Activated naive CD4-positive, alpha-beta T cell treated with anti-CD3 and anti-CD28 coated beads, Interleukin-2, amount 10 ng/mL, durations not matched to agents 7 days and 5 days (primary cell): ENCODE measurements around the gene ZDHHC16.

Experiments
- CTCF ChIA-PET: fragments of 350-600 bp; sonication (Branson Sonifier 250); formaldehyde crosslinking; loops from one replicate; lab custom pipeline; 2021; ENCODE audit warnings: antibody characterized with exemption; lab: Charles Lee
- DNase-seq: peaks from one replicate; pipeline ENCODE4 v3.0.0-alpha.2; 2020
- H3K27ac Mint-ChIP-seq: one replicate; pipeline ENCODE4 v1.8.0; 2021; ENCODE audit warnings: mild to moderate bottlenecking, moderate library complexity, mixed read lengths
- H3K27me3 Mint-ChIP-seq: one replicate; pipeline ENCODE4 v1.8.0; 2021; ENCODE audit warnings: mild to moderate bottlenecking, mixed read lengths
- H3K36me3 Mint-ChIP-seq: one replicate; pipeline ENCODE4 v1.8.0; 2021; ENCODE audit warnings: mixed read lengths
- H3K4me1 Mint-ChIP-seq: one replicate; pipeline ENCODE4 v1.8.0; 2021; ENCODE audit warnings: mixed read lengths
- H3K4me3 Mint-ChIP-seq: one replicate; pipeline ENCODE4 v1.8.0; 2021; ENCODE audit warnings: mild to moderate bottlenecking, moderate library complexity, mixed read lengths
- H3K9me3 Mint-ChIP-seq: one replicate; pipeline ENCODE4 v1.8.0; 2021; ENCODE audit warnings: mixed read lengths

Gene ZDHHC16

DNA sequence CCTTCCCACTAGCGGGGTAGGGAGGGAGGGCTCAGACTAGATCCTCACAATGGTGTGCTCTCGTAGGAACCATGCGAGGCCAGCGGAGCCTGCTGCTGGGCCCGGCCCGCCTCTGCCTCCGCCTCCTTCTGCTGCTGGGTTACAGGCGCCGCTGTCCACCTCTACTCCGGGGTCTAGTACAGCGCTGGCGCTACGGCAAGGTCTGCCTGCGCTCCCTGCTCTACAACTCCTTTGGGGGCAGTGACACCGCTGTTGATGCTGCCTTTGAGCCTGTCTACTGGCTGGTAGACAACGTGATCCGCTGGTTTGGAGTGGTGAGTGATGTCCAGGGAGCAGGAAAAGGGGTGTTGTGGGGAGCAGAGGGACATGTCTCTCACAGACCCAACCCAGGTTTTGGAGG is 5.6 kb downstream of the ZDHHC16 start:
- H3K27ac Mint-ChIP-seq = no peak overlapping the region
- no peaks in the 10 kb centered on the region for H3K27me3 Mint-ChIP-seq
- peaks cover 42% of the 10 kb centered on the region for H3K4me1 Mint-ChIP-seq
- DNase-seq = no peak
- no peak overlapping the region for H3K4me3 Mint-ChIP-seq
- H3K9me3 Mint-ChIP-seq = no peaks in the 10 kb centered on the region
- peaks cover 29% of the 10 kb centered on the region for H3K36me3 Mint-ChIP-seq
- CTCF ChIA-PET = interaction anchor here (1.6 kb wide), 1 partner anchor 10 kb away, joined by 4 read pairs; no protein-coding TSS in a partner anchor

DNA sequence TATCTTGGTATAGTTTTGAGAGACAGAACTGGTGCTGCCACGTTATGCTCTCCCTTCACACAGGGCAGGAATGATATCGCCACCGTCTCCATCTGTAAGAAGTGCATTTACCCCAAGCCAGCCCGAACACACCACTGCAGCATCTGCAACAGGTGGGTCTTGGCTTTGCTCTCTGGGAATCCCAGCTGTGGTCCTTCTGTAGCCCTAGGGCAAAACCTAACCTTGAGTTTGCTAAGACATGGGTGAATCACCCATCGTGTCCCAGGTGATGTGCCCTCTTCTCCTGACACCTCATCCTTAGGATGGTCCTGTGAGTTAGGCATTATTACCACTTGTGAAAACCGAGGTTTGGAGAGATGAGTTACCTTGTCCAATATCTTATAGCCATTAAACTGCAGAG is 6.4 kb downstream of the ZDHHC16 start:
- Mint-ChIP-seq H3K4me3 (no peak overlapping the region), H3K27me3 (no peaks in the 10 kb centered on the region), H3K9me3 (no peaks in the 10 kb centered on the region), H3K4me1 (peaks cover 34% of the 10 kb centered on the region), H3K36me3 (peaks cover 36% of the 10 kb centered on the region), H3K27ac (no peak overlapping the region)
- no peak for DNase-seq
- CTCF ChIA-PET = interaction anchor here (1.6 kb wide), 2 partner anchors 8 to 9 kb away, joined by 4 to 5 read pairs; no protein-coding TSS in a partner anchor

DNA sequence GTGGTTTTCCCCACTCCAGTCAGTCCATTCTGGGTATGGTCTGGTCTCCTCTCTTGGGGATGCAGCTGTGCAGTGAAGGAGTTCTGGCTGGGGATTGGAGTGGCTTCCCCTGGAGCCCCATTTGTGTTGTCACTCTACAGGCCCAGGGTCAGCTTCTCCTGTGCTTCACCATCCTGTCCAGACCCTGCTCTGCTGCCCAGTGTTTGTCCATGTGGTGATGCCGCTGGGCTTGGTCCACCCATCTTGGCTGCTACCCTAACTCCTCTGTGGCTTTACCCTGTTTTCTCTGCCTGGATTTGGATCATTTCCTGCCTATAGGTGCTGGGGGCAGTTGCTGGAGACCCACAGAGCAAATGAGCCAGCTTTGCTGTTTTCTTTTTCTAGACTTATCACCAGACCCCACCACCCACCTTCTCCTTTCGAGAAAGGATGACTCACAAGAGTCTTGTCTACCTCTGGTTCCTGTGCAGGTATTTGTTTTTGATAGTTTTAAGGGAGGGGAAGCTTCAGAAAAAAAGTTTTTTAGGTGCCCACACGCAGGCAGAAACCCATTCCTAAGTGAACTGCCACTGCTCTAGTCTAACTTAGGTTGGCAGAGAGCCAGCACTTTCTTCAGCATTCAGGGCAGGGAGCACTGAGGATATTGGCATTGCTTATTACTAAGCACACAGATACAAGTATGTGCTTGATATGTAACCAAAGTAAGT is 8.5 kb downstream of the ZDHHC16 start:
- CTCF ChIA-PET = interaction anchor here (1.5 kb wide), 1 partner anchor 10 kb away, joined by 4 read pairs; no protein-coding TSS in a partner anchor
- peaks cover 49% of the 10 kb centered on the region for H3K36me3 Mint-ChIP-seq
- H3K27ac Mint-ChIP-seq = peak overlapping the region; percentile 35
- H3K9me3 Mint-ChIP-seq = no peaks in the 10 kb centered on the region
- H3K4me3 Mint-ChIP-seq = no peak overlapping the region
- H3K27me3 Mint-ChIP-seq = no peaks in the 10 kb centered on the region
- no peak for DNase-seq
- H3K4me1 Mint-ChIP-seq = peaks cover 20% of the 10 kb centered on the region

DNA sequence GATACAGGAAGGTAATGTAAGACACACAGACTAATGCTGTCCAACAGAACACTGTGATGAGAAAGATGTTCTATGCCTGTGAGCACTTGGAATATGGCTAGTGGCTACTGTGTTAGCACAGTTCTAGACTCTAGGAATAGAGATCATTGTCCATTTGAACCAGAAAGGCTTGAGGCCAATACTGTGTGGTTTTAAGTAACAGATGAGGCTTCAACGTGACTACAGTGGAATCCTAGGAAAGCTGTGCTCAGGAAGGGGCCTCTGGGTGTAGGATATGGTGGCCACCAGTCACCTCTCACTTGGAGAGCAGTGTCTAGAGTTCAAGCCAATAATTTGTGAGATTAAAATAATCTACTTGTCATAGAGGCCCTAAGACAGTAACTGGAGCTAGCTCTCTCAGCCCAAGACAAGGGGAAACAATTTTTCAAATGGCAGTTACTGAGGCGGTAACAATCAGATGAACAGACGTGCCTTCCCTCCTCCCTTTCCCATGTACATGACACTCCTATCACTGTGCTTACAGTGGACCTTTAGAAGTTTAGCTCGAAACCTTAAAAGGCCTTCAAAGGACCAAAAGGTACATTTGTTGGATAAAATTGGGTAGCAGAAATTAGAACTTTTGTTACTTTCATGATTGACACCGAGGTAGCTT is 10.2 kb downstream of the ZDHHC16 start:
- H3K27me3 Mint-ChIP-seq = no peaks in the 10 kb centered on the region
- H3K4me3 Mint-ChIP-seq = no peak overlapping the region
- peaks cover 12% of the 10 kb centered on the region for H3K4me1 Mint-ChIP-seq
- no peaks in the 10 kb centered on the region for H3K9me3 Mint-ChIP-seq
- H3K27ac Mint-ChIP-seq = no peak overlapping the region
- no peak for DNase-seq
- H3K36me3 Mint-ChIP-seq = peaks cover 54% of the 10 kb centered on the region
- CTCF ChIA-PET = interaction anchor here (0.8 kb wide), 2 partner anchors 48 to 97 kb away, joined by 3 read pairs; no protein-coding TSS in a partner anchor

DNA sequence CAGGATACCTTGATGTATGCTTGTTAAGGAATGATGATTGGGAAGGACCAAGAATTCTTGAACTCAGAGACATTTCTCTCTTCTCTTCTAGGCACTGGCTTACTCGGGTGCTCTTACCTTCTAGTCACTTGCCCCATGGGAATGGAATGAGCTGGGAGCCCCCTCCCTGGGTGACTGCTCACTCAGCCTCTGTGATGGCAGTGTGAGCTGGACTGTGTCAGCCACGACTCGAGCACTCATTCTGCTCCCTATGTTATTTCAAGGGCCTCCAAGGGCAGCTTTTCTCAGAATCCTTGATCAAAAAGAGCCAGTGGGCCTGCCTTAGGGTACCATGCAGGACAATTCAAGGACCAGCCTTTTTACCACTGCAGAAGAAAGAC is 10.7 kb downstream of the ZDHHC16 start:
- Mint-ChIP-seq H3K9me3 (no peaks in the 10 kb centered on the region), H3K4me1 (peaks cover 12% of the 10 kb centered on the region), H3K27me3 (no peaks in the 10 kb centered on the region), H3K27ac (no peak overlapping the region), H3K4me3 (no peak overlapping the region), H3K36me3 (peaks cover 59% of the 10 kb centered on the region)
- DNase-seq = no peak
- CTCF ChIA-PET = interaction anchor here (0.6 to 0.8 kb wide), 3 partner anchors 47 to 96 kb away, joined by 3 to 4 read pairs (median 3); no protein-coding TSS in a partner anchor

DNA sequence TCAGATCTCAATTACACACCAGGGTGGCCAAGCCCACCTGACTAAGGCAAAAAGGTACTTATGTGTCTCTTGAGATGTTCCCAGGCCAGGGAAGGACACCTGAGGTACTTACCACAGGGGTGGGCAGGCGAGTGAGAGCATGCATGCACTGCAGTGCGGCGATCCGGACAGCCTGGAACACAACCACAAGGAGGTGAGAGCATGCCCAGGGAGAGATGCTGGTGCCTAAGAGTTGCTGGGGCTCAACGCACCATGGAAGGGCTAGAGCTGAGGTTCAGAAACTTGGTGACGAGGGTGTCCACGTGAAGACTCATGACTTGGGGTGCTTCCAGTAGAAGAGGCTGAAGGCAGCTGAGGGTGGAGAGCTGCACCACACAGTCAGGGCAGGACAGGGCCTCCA is 13.1 kb downstream of the ZDHHC16 start:
- no peak overlapping the region for H3K4me3 Mint-ChIP-seq
- H3K9me3 Mint-ChIP-seq = no peaks in the 10 kb centered on the region
- H3K27me3 Mint-ChIP-seq = no peaks in the 10 kb centered on the region
- peaks cover 8% of the 10 kb centered on the region for H3K4me1 Mint-ChIP-seq
- DNase-seq = no peak
- no peak overlapping the region for H3K27ac Mint-ChIP-seq
- H3K36me3 Mint-ChIP-seq = peaks cover 63% of the 10 kb centered on the region
- CTCF ChIA-PET = interaction anchor here (1.2 to 2.7 kb wide), 2 partner anchors 17 to 95 kb away, joined by 3 to 10 read pairs; no protein-coding TSS in a partner anchor

DNA sequence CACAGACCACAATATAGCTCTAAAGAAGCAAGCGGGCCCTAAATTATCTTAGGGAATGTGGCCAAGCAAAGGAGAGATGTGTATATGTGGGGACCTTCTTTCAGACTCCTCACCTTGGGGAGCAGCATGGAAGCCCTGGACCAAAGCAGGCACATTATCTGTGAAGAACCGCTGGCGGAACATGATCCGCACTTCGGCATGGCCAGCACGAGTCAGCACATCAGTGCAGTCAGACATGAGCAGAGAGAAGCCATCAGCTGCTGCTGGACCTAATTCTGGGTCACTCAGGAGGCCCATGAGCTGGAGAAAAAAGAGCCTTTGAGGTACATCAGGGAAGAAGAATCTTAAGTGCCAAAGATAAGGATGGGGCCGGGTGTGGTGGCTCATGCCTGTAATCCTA is 14.0 kb downstream of the ZDHHC16 start:
- H3K4me1 Mint-ChIP-seq = peaks cover under 1% of the 10 kb centered on the region
- H3K27ac Mint-ChIP-seq = no peak overlapping the region
- H3K9me3 Mint-ChIP-seq = no peaks in the 10 kb centered on the region
- no peaks in the 10 kb centered on the region for H3K27me3 Mint-ChIP-seq
- CTCF ChIA-PET = interaction anchor here (1.2 to 2.7 kb wide), 2 partner anchors 18 to 94 kb away, joined by 3 to 10 read pairs; no protein-coding TSS in a partner anchor
- H3K4me3 Mint-ChIP-seq = no peak overlapping the region
- H3K36me3 Mint-ChIP-seq = peaks cover 60% of the 10 kb centered on the region
- DNase-seq = no peak

DNA sequence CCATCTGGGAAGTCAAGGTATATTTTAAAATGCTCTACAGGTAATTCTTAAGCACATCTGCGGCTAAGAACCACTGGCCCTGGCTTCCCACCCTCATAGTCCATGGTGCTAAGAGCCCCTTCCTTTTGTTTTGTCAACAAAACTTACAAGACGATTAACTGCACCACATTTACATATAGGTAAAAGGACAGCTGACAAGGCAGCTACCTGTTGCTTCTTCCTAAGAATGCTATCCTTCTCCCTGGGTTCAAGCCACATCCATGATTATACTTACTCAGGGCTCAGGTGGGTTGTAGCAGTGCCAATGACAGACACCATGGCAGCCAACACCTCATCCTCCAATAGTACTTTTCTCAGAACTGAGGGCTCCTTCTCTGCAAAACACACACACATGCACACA is 16.3 kb downstream of the ZDHHC16 start:
- H3K4me3 Mint-ChIP-seq = no peak overlapping the region
- no peaks in the 10 kb centered on the region for H3K9me3 Mint-ChIP-seq
- H3K36me3 Mint-ChIP-seq = peaks cover 53% of the 10 kb centered on the region
- no peaks in the 10 kb centered on the region for H3K4me1 Mint-ChIP-seq
- peak overlapping the region; percentile 42 for H3K27ac Mint-ChIP-seq
- CTCF ChIA-PET = interaction anchor here (0.6 to 2.2 kb wide), 6 partner anchors 10 to 152 kb away, joined by 3 to 8 read pairs (median 3); no protein-coding TSS in a partner anchor
- no peak for DNase-seq
- no peaks in the 10 kb centered on the region for H3K27me3 Mint-ChIP-seq

DNA sequence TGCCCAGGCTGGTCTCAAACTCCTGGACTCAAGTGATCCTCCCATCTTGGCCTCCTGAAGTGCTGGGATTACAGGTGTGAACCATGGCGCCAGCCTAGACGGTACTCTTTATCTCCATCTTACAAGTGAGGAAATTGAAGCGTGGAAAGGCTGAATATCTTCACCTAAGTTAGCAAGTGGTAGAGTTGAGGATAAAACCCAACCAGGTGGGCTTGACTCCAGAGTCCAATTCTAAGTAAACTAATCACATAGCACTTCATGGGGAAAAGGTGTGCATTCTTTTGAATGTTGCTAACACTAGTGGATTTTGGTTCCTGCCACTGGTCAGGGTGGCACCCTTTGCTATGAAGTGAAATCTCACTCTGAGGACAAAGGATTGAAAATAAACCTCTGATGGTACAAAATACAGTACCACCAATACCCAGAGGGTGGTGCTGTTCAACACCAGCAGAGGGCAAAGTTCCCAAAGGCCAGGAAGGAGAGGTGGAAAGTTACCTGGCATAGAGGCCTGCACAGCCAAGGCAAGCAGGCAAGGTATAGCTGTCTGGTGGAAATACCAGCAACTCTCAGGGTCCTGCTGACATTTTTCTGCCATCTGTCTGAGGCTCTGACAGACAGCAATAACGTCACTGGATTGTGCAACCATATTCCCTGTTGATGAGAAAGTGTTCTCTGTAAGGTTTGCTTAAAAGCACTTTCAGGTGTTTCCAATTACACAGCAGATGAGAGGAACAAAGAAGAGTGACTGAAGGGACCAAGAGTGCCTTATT is 17.6 kb downstream of the ZDHHC16 start:
- H3K9me3 Mint-ChIP-seq = no peaks in the 10 kb centered on the region
- no peaks in the 10 kb centered on the region for H3K27me3 Mint-ChIP-seq
- H3K36me3 Mint-ChIP-seq = peaks cover 52% of the 10 kb centered on the region
- H3K4me1 Mint-ChIP-seq = no peaks in the 10 kb centered on the region
- DNase-seq = peak; percentile 41
- H3K4me3 Mint-ChIP-seq = no peak overlapping the region
- CTCF ChIA-PET = interaction anchor here (0.9 to 6.3 kb wide), 17 partner anchors 9 to 151 kb away, joined by 3 to 73 read pairs (median 3); partner anchors contain the start of gene RRP12
- H3K27ac Mint-ChIP-seq = peak overlapping the region; percentile 34

DNA sequence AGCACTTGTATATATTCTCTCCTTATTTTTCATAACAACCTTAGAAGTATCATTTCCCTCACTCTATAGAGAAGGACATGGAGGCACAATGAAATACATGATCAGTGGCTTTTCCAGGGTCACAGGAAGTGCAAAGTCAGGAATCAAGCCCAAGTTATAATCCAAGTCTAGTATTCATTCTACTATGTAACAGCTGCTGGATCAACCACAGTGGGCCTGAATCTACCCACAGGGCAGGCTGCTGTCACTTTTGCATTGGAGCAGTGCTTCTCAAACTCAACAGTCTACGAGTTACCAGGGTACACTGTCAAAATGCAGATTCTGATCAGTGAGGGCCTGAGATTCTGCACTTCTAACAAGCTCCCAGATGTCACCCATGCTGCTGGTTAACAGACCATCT is 18.3 kb downstream of the ZDHHC16 start:
- Mint-ChIP-seq H3K27me3 (no peaks in the 10 kb centered on the region), H3K4me1 (no peaks in the 10 kb centered on the region), H3K27ac (no peak overlapping the region), H3K9me3 (no peaks in the 10 kb centered on the region), H3K36me3 (peaks cover 50% of the 10 kb centered on the region), H3K4me3 (no peak overlapping the region)
- no peak for DNase-seq
- CTCF ChIA-PET = interaction anchor here (0.9 to 6.3 kb wide), 16 partner anchors 9 to 147 kb away, joined by 3 to 73 read pairs (median 3); partner anchors contain the start of gene RRP12

DNA sequence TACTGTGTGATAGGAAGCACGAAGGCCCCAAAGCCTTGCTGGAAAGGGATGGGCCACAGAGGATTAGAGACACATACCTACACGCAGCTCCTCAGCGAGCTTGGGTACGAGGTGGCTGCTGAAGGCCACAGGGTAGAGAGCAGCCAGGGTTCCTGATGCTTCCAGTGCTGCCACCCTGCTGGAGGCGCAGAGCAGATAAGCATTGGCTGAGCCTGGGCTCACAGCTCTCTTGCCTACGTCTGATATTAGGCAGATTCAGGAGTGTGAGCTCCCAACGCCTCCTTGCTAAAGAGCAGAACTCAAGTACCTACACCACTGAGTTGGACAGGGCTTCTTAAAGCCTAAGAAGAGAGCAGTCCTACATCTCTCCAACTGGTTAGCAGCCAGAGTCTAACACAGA is 20.0 kb downstream of the ZDHHC16 start:
- CTCF ChIA-PET = interaction anchor here (1.1 to 6.3 kb wide), 5 partner anchors 10 to 106 kb away, joined by 3 to 73 read pairs (median 5); partner anchors contain the start of gene ANKRD2
- H3K9me3 Mint-ChIP-seq = no peaks in the 10 kb centered on the region
- H3K4me1 Mint-ChIP-seq = no peaks in the 10 kb centered on the region
- peaks cover 48% of the 10 kb centered on the region for H3K36me3 Mint-ChIP-seq
- no peak for DNase-seq
- H3K27ac Mint-ChIP-seq = peak overlapping the region; percentile 58
- no peak overlapping the region for H3K4me3 Mint-ChIP-seq
- H3K27me3 Mint-ChIP-seq = no peaks in the 10 kb centered on the region

DNA sequence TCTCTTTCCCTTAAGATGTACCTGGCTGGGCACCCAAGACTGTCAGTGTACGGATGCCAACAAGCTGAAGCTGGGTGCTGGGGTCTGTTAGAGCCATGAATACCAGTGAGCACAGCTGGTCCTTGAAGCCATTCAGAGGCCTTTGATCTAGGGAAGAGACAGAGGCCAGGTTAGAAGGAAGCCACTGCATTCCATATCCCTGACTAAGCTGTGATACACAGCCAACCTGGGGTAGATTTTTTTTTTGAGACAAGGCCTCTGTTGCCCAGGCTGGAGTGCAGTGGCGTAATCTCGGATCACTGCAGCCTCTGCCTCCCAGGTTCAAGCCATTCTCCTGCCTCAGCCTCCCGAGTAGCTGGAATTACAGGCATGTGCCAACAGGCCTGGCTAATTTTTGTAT is 20.8 kb downstream of the ZDHHC16 start:
- Mint-ChIP-seq H3K4me1 (no peaks in the 10 kb centered on the region), H3K27me3 (no peaks in the 10 kb centered on the region), H3K36me3 (peaks cover 42% of the 10 kb centered on the region), H3K4me3 (no peak overlapping the region), H3K9me3 (no peaks in the 10 kb centered on the region), H3K27ac (no peak overlapping the region)
- CTCF ChIA-PET = interaction anchor here (1.0 to 6.3 kb wide), 4 partner anchors 10 to 105 kb away, joined by 3 to 73 read pairs (median 6); partner anchors contain the start of gene ANKRD2
- DNase-seq = no peak

DNA sequence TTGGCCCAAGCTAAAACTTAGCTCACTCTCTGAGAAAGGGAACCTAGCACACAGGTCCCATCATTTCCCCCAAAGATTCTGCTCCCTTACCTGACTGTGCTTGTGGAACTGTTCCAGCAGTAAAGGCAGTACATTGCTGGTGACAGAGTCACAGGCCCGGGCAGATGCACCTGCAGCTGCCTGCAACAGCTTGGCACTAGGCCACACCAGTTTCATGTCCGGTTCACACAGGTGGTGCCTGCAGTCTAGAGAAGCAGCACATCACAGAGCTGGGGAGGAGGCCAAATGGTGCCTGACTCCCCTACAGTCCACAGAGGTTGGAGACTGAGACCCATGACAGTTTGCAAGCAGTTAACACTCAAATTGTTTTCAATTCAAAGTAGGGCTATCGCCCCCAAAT is 22.2 kb downstream of the ZDHHC16 start:
- DNase-seq = no peak
- Mint-ChIP-seq H3K36me3 (peaks cover 38% of the 10 kb centered on the region), H3K4me1 (no peaks in the 10 kb centered on the region), H3K27me3 (no peaks in the 10 kb centered on the region), H3K9me3 (no peaks in the 10 kb centered on the region), H3K4me3 (no peak overlapping the region), H3K27ac (no peak overlapping the region)
- CTCF ChIA-PET = interaction anchor here (6.3 kb wide), 1 partner anchor 85 kb away, joined by 73 read pairs; no protein-coding TSS in a partner anchor
